Measurements from ENCODE around the gene SLC8A2. TPM values are rescaled to one million over a fixed set of nuclear protein-coding genes. Genes with fewer than 3 reads are reported as not detected.

SLC8A2 gene
- total and polyA plus RNA-seq, 2 of the 8 experiments (the other 6 are each of a cell fraction or from before 2014, with no cell fraction given), result 7.3 to 12.4 TPM

GRCh38 chr19:47483800-47484690 lies 12.4 kb upstream of the SLC8A2 start, which contains the start of gene KPTN (continued):
- TF ChIP-seq SAP30 (IDR thresholded peaks at IDR 0.05; ENCODE audit: insufficient read depth, insufficient replicate concordance, low read length), result no peak
- TF ChIP-seq KDM1A (IDR thresholded peaks at IDR 0.05; ENCODE audit: borderline replicate concordance, low read length), result peak; percentile 85; the same call in 1 of the 2 replicates
- TF ChIP-seq BCL11A (IDR thresholded peaks at IDR 0.05; ENCODE audit: low read depth in 2 of 2, low read length in 2 of 2), result no peak
- peak; percentile 84 for TF ChIP-seq SIX5 (IDR thresholded peaks at IDR 0.05; ENCODE audit: low read depth, low read length)
- no peak for TF ChIP-seq EGR1 (IDR thresholded peaks at IDR 0.05; ENCODE audit: borderline replicate concordance, low read depth, low read length)
- TF ChIP-seq TEAD4 (IDR thresholded peaks at IDR 0.05; ENCODE audit: low read depth, low read length), result peak; percentile 94
- TF ChIP-seq EP300 (IDR thresholded peaks at IDR 0.05; ENCODE audit: borderline replicate concordance in 1 of 2, low read depth in 2 of 2, low read length in 2 of 2), result no peak
- TF ChIP-seq SIN3A (conservative IDR thresholded peaks at IDR 0.05 in 1 of 2, IDR thresholded peaks at IDR 0.05 in 1 of 2; ENCODE audit: low read depth in 1 of 2, low read length in 2 of 2), result peak in 1 of 2 experiments; percentile 86; a peak in 2 of 4 replicates
- peak; percentile 70 to 76 for TF ChIP-seq RAD21 (IDR thresholded peaks at IDR 0.05 in 1 of 2, conservative IDR thresholded peaks at IDR 0.05 in 1 of 2; ENCODE audit: low read depth in 2 of 2, low read length in 2 of 2)
- 0 out of 2 replicates have a peak, but pooled peaks have one; percentile 6 for TF ChIP-seq GTF2F1 (IDR thresholded peaks at IDR 0.05; ENCODE audit: borderline replicate concordance, low read depth, low read length)
- peak; percentile 88 for TF ChIP-seq ASH2L (IDR thresholded peaks at IDR 0.05; ENCODE audit: low read length)
- peak; percentile 82 for TF ChIP-seq TAF1 (IDR thresholded peaks at IDR 0.05; ENCODE audit: low read depth, low read length)
- peak; percentile 92; the same call in 1 of the 2 replicates for TF ChIP-seq RBBP5 (IDR thresholded peaks at IDR 0.05; ENCODE audit: borderline replicate concordance, low read depth, low read length)
- no peak for TF ChIP-seq CTBP2 (IDR thresholded peaks at IDR 0.05; ENCODE audit: borderline replicate concordance, insufficient read depth, insufficient read length, low read length)
